AG08396 (cell line): ENCODE measurements around the gene BHMT.
"Not testable (repeated sequence)": the region's sequence is repeated elsewhere in the genome, so short reads cannot be mapped to it uniquely, and the experiment has no call there.

Experiments
- DNase-seq: peaks from one replicate; pipeline ENCODE4 v3.0.0; 2012; ENCODE audit warnings: low spot score, mixed read lengths

Gene BHMT

GRCh38 chr5:79172269-79172668, 60.7 kb downstream of the BHMT start:
- no peak for DNase-seq

DNA sequence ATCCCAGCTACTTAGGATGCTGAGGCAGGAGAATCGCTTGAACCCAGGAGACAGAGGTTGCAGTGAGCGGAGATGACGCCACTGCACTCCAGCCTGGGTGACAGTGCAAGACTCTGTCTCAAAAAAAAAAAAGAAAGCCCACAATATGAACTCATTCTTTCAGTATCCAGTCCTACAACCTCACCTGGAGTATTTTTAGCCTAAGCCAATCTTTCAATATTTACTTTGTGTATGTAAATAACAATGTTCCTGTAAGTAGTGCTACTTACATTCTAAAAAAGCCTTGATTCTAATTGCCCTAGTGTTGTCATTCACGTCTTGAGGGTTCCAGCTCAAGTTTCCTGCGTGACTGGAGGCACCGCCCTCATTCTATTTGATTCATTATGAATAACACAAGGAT, 62.0 kb downstream of the BHMT start:
- no peak for DNase-seq

GRCh38 chr5:79180449-79180848, 68.8 kb downstream of the BHMT start:
- not testable (repeated sequence) for DNase-seq

- DNase-seq = no peak
Observed at GRCh38 chr5:79181419-79182022, 69.9 kb downstream of the BHMT start.
